Activated CD4-positive, alpha-beta T cell treated with anti-CD3 and anti-CD28 coated beads for 24 hours (primary cell): Measurements from ENCODE around the gene EIF4G3.
"Not testable (repeated sequence)": the region's sequence is repeated elsewhere in the genome, so short reads cannot be mapped to it uniquely, and the experiment has no call there.

Experiments
- DNase-seq, 2 donors: peaks; one replicate each; pipeline ENCODE4 v3.0.0-alpha.2; 2020; ENCODE audit warnings: low read depth in 2 of 2

EIF4G3 gene

DNA sequence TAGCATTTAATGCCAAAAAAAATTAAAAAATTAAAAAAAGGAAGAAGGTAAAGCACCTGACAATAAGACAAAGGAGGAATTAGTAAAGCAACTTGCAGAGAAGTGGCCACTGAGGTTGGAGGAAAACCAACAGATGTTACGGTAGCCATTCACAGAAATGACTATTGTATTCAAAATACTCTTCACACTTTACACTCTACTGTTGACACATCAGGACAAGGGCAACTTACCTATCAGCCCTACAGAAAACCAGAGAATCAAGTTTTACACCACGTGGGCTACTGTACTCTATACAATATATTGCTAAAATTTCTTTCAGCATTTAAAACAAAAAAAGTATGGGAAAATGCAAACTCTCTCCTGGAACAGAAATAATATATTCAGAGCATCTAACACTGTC lies 70.0 kb downstream of the EIF4G3 start:
- no peak for DNase-seq

DNA sequence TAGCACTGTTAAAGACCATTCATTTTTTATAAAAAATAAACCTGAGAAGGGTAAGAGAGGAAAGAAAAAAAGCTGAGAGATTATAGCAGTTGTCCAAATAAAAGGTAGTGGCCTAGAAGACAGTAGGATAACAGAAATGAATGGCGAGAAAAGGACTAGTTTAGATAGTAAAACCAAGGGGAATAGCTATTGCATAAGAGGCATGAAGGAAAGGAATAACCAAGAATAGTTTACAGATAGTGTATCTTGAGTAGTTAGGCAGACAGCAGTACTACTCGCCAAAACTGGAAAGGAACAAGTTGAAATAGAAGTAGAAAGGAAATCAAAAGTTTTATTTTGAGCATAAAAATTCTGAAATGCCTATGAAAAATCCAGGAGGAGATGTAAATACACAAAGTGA lies 70.5 kb downstream of the EIF4G3 start:
- DNase-seq: no peak

DNA sequence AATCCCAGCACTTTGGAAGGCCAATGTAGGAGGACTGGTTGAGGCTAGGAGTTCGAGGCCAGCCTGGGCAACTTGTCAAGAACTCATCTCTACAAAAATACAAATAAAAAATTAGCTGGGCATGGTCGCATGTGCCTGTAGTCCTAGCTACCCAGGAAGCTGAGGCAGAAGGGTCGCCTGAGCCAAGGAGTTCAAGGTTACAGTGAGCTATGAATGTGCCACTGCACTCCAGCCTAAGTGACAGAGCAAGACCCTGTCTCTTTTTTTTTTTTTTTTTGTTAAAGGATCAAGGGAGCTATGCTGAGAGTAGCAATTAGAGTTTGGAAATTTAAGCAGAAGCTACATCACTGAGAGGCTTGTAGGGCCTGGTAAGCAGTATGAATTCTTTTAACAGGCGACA lies 70.9 kb downstream of the EIF4G3 start:
- DNase-seq: no peak

DNA sequence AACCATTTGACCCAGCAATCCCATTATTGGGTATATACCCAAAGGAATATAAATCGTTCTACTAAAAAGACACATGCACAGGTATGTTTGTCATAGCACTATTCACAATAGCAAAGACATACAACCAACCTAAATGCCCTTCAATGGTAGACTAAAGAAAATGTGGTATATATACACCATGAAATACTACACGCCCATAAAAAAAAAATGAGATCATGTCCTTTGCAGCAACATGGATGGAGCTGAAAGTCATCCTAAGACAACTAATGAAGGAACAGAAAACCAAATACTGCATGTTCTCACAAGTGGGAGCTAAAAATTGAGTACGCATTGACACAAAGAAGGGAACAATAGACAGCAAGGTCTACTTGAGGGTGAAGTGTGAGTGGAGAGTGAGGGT lies 72.0 kb downstream of the EIF4G3 start:
- DNase-seq: no peak

DNA sequence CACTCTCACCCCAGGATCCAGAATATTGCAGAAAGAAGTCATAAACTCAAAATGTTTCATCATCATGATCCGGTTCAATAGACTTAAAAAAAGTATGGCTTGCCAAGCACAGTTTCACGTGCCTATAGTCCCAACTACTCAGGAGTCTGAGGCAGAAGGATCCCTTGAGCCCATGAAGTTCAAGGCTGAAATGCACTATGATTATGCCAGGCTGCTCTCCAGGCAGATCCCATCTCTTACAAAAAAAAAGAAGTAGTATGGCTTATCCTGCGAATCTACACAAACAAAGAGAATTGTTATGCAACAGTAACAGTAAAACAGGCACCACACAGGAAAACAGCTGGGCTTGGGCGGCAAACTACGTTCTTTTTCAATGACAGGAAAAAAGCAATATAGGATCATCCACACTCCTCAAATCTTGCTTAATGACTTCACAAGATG lies 76.2 kb downstream of the EIF4G3 start:
- no peak for DNase-seq

DNA sequence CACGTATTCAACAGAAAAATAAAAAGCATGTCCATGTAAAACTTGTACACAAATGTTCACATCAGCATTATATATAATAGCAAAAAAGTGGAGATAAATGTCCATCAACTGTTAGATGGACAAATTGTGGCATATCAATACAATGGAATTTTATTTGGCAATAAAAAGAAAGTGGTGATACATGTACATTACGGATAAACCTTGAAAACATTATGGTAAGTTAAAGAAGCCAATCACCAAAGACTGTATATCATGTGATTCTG lies 76.9 kb downstream of the EIF4G3 start:
- no peak for DNase-seq

DNA sequence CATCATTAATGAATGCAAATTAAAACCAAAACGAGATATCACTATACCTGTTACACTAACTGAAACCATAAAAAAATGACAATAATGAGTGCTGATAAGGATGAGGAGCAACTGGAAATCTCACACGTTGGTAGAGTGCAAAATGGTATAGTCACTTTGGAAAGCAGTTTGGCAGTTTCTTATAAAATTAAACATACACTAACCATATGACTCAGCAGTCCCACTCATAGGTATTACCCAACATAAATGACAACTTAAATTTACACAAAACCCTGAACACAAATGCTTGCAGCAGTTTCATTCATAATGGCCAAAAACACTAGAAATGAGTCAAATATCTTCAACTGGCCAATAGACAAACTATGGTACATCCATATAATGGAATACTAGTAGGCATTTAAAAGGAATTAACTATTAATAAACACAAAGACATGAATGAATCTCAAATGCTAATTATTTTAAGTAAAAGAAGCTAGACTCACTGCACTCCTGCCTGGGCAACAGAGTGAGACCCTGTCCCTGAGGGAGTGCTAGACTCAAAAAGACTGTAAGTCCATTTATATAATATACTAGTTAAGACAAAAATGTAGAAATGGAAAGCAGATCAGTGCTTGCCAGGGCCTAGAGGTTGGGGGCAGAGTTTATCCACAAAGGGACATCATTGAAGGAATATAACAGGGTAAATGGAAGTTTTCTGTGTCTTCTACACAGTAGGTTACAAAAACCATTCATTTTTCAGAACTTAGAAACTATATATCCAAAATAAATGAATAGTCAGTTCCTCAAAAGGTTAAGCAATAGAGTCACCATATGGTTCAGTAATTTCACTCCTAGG lies 77.4 kb downstream of the EIF4G3 start:
- no peak for DNase-seq

DNA sequence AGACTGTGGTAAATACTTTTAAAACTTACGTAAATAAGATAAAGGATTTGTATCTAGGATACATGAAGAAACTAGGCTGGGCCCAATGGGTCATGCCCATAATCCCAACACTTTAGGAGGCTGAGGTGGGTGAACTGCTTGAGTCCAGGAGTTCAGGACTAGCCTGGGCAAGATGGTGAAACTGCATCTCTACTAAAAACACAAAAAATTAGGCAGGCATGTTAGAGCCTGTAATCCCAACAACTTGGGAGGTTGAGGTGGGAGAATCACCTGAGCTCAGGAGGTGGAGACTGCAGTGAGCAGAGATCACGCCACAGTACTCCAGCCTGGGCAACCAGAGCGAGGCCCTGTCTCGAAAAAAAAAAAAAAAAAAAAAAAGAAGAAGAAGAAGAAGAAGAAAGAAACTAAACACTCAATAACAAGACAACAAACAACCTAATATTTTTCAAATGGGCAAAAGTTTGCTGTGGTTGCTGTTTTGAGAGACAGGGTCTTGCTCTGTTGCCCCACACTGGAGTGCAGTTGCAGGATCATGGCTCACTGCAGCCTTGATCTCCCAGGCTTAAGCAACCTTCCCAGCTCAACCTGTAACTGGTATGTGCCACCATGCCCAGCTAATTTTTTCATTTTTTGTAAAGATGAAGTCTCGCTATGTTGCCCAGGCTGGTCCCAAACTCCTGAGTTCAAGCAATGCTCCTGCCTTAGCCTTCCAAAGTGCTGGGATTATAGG lies 78.3 kb downstream of the EIF4G3 start:
- DNase-seq: no peak

DNA sequence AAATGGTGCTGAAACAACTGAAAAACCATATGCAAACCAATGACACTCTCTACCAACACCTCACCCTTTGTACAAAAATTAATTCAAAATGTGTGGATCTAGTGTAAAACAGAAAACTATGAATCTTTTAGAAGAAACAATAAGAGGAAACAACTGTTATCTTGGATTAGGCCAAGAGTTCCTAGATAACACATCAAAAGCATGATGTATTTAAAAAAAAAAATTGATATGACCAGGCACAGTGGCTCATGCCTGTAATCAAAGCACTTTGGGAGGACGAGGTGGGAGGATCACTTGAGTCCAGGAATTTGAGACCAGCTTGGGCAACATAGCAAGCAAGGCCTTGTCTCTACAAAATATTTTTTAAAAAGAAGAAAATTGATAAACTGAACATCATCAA lies 79.0 kb downstream of the EIF4G3 start:
- no peak for DNase-seq

DNA sequence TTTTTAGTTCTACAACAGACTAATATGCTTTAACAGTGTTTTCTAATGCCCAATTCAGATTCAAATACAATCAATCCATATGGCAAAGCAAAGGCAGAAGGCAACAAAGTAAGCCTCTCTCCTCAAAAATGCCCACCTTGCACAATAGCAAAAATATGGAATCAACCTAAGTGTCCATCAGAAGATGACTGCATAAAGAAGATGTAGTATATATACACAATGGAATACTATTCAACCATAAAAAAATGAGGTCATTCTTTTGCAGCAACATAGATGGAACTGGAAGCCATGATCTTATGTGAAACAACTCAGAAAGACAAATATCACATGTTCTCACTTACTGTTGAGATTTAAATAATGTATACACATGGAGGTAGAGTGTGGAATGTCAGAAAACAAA lies 80.7 kb downstream of the EIF4G3 start:
- DNase-seq: no peak

DNA sequence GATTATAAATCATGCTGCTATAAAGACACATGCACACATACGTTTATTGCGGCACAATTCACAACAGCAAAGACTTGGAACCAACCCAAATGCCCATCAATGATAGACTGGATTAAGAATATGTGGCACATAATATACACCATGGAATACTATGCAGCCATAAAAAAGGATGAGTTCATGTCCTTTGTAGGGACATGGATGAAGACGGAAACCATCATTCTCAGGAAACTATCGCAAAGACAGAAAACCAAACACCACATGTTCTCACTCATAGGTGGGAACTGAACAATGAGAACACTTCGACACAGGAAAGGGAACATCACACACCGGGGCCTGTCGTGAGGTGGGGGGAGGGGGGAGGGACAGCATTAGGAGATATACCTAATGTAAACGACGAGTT lies 82.4 kb downstream of the EIF4G3 start:
- DNase-seq: not testable (repeated sequence)

DNA sequence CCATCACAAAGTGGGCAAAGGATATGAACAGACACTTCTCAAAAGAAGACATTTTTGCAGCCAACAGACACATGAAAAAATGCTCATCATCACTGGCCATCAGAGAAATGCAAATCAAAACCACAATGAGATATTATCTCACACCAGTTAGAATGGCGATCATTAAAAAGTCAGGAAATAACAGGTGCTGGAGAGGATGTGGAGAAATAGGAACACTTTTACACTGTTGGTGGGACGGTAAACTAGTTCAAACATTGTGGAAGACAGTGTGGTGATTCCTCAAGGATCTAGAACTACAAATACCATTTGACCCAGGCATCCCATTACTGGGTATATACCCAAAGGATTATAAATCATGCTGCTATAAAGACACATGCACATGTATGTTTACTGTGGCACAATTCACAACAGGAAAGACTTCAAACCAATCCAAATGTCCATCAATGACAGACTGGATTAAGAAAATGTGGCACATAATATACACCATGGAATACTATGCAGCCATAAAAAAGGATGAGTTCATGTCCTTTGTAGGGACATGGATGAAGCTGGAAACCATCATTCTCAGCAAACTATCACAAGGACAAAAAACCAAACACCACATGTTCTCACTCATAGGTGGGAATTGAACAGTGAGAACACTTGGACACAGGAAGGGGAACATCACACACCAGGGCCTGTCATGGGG lies 83.3 kb downstream of the EIF4G3 start:
- not testable (repeated sequence) for DNase-seq

DNA sequence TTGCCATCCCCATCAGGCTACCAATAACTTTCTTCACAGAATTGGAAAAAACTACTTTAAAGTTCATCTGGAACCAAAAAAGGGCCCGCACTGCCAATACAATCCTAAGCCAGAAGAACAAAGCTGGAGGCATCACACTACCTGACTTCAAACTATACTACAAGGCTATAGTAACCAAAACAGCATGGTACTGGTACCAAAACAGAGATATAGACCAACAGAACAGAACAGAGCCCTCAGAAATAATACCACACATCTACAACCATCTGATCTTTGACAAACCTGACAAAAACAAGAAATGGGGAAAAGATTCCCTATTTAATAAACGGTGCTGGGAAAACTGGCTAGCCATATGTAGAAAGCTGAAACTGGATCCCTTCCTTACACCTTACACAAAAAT lies 84.2 kb downstream of the EIF4G3 start:
- not testable (repeated sequence) for DNase-seq

DNA sequence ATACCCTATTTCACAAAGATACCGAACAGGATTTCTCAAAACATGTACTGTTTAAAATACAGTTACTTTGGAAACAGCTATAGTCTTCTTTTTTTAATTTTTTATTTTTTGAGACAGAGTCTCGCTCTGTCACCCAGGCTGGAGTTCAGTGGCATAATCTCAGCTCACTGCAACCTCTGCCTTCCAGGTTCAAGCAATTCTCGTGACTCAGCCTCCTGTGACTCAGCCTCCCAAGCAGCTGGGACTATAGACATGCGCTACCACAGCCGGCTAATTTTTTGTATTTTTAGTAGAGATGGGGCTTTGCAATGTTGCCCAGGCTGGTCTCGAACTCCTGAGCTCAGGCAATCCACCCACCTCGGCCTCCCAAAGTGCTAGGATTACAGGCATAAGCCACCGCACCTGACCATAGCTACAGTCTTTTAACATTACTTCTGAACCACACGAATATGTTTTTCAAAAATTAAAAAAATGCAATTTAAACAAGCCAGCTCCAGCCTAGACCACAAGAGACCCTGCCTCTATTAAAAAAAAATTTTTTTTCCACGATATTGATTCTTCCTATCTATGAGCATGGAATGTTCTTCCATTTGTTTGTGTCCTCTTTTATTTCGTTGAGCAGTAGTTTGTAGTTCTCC lies 85.5 kb downstream of the EIF4G3 start:
- not testable (repeated sequence) for DNase-seq

DNA sequence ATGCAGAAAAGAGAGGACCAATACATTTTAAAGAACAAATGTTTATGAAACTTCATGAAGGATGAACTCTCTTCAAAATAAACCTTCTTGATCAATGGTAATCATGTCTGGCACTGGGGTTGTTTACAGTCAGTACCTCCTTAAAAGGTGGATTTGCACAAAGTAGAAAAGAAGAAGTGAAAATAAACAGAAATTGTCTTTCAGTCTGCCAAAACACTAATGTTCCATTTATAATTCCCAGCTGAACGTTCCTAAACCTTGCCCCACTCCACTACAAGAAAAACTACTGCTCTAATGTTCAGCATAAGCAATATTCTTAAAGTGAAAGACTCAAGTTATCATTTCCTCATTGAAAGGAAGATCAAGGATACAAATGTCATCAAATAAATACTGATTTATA lies 86.2 kb downstream of the EIF4G3 start:
- DNase-seq: no peak

DNA sequence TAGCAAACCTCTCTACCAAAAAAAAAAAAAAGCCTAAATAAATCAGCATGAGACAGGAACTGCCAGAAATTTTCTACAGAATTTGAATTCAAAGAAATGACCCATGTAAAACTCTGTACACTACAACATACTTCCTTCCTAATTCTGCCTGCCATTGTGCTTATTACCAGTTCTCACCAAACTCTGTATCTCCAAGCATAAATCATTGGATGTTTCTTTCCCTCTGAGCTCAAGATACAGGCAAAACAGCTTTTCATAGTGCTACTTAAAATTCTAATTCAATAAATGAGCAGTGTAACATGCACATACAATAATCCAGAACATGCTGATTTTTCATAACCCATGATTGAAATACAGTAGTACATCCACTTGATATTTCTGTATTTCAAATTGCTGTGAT lies 87.0 kb downstream of the EIF4G3 start:
- no peak for DNase-seq

DNA sequence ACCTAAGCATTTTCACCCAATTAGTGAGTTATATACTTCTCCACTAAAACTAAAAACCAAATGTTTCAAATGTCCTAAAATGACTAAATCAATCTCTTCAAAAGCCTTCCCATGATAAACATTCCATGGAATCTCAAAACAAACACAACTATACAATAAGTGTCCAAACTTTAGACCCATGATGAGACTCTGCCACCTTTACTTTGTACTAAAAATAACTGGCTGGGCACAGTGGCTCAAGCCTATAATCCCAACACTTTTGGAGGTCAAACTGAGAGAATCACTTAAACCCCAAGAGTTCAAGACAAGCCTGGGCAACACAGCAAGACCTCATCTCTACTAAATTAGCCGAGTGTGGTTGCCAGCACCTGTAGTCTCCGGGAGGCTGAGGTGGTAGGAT lies 87.4 kb downstream of the EIF4G3 start:
- no peak for DNase-seq

DNA sequence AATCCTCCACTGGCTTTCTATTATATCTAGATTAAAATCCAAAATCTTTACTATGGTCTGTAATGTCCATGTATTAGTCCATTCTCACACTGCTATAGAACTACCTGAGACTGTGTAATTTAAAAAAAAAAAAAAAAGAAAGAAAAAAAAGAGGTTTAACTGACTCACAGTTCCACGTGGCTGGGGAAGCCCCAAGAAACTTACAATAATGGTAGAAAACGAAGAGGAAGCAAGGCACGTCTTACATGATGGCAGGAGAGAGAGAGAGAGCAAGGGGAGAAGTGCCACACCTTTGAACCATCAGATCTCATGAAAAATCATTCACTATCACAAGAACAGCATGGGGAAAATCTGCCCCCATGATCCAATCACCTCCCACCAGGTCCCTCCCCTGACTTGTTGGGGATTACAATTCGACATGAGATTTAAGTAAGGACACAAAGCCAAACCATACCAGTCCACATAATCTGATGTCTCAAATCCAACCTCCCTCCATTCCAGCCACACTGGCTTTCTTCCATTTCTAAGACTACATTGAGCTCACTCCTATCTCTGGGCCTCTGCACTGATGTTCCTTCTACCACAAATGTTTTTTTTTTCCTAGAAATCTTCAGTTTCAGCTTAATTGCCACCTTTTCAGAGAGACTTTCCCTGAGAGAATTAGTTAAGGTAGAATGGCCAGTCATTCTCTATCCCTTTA lies 92.4 kb downstream of the EIF4G3 start:
- DNase-seq: no peak

DNA sequence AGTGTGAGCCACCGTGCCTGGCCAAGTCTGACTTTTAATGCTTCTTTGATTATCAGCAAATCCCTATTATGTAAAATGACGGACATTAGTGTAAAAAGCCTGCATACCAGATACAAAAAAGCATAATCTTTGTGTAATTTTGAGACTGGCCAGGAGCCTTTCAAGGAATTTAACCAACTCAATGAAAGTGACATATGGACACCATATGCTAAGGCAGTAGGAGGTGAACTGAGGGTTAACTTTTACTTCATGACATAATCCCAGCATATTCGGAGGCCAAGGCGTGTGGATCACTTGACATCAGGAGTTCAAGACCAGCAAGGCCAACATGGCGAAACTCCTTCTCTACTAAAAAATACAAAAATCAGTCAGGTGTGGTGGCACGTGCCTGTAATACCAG lies 94.6 kb downstream of the EIF4G3 start:
- DNase-seq: no peak

DNA sequence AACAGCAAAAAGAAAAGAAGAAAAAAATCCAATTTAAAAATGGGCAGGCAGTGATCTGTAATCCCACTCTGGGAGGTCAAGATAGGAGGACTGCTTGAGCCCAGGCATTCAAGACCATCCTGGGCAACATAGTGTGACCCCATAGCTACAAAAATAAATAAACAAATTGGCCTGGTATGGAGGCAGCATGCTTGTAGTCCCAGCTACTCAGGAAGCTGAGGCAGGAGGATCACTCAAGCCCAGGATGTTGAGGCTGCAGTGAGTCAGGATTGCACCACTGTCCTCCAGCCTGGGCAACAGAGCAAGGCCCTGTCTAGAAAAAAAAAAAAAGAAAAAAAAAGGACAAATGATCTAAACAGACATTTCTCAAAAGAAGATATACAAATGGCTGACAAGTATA lies 99.6 kb downstream of the EIF4G3 start:
- no peak for DNase-seq

DNA sequence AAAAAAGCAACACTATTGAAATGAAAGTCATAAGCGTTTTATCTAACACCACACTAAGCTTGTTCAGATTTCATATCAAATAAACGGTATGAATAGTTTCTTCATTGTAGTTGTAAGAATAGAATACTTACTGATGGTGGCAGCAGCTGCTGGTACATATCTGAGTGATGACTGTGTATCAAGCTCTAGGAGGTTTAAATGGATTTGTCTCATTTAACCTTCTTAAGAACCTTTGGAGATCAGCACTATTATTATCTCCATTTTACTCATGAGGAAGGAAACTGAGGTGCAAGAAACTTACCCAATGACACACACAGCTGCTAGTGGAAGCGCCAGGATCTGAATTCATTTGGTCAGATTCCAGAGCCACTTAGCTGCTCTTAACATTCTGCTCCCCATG lies 104.0 kb downstream of the EIF4G3 start:
- DNase-seq: no peak

DNA sequence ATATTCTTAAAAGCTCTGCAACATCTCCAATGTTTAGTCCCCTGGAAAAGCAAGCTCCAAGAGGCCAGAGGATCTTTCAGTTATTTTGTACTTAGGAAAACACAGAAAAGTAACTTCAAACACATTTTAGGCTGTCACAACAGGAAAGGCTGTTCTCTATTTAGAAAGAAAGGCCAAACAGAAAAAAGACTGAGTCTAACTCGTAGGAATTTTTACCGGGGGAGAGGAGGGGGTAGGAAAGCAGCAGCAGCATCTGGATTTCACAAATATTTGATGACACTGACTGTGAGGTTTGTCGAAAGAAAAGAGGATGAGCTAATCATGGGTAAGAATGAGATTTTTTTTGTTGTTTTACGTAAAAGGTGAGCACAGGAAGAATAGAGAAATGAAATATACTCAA lies 107.1 kb downstream of the EIF4G3 start:
- DNase-seq: no peak
